ENCODE data around the gene PEG3. TPM values are rescaled to one million over a fixed set of nuclear protein-coding genes. Genes with fewer than 3 reads are reported as not detected.

The PEG3 gene
- total and polyA plus RNA-seq, 2 of the 8 experiments (the other 6 are each of a cell fraction or from before 2014, with no cell fraction given) = not detected

DNA sequence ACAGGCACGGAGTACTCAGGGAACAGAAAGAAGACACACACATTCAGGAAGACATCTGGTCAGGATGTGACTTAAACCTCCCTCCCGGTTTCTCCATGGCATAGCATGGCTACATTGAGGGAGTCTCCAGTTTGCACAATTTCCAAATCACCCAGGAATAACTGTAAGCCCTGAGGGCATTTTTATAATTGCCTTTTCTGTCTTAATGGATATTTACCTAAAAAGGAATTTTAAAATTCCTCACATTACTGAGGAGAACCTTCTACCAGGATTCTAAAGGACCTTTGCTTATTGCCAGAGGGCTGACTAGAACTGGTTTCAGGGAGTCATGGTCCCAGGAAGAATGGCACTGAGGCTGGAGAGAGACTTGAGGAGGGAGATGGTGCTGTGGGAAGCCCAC is 21.4 kb downstream of the PEG3 start:
- DNase-seq (ENCODE audit: low read depth in 1 of 2, low spot score in 2 of 2) (no peak), FAIRE-seq (no peak)
- TF ChIP-seq EP300 (IDR thresholded peaks at IDR 0.05; ENCODE audit: borderline replicate concordance in 1 of 2, low read depth in 2 of 2, low read length in 2 of 2) = no peak
- TF ChIP-seq NRF1 (IDR thresholded peaks at IDR 0.05; ENCODE audit: low read depth, low read length) = no peak
- TF ChIP-seq ZNF274 (IDR thresholded peaks at IDR 0.05; ENCODE audit: borderline replicate concordance, extremely low read depth, low read length) = no peak
- TF ChIP-seq, protein P1, sequence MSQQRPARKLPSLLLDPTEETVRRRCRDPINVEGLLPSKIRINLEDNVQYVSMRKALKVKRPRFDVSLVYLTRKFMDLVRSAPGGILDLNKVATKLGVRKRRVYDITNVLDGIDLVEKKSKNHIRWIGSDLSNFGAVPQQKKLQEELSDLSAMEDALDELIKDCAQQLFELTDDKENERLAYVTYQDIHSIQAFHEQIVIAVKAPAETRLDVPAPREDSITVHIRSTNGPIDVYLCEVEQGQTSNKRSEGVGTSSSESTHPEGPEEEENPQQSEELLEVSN (IDR thresholded peaks at IDR 0.05) = no peak

More for the DNA sequence above, 21.4 kb downstream of the PEG3 start:
- peaks cover 95 to 97% of the 10 kb centered on the region in 2 experiments for H3K9me3 ChIP-seq (ENCODE audit: insufficient read depth in 2 of 2, low read depth in 1 of 2, low read length in 1 of 2)
- no peak overlapping the region for H2BK15ac ChIP-seq (ENCODE audit: low read length)
- H4K5ac ChIP-seq (ENCODE audit: insufficient read length, low read depth, low read length) = no peak overlapping the region
- no peak overlapping the region for H3K56ac ChIP-seq (replicated peaks; ENCODE audit: insufficient read length, low read depth, low read length)
- no peaks in the 10 kb centered on the region for H3K36me3 ChIP-seq (ENCODE audit: control insufficient read depth in 2 of 4, insufficient read depth in 4 of 4, low read length in 3 of 4)
- H4K8ac ChIP-seq (ENCODE audit: extremely low read depth, insufficient read depth, low read length) = no peak overlapping the region
- no peak overlapping the region for H3K4me2 ChIP-seq (ENCODE audit: insufficient read depth in 1 of 2, low read depth in 2 of 2, low read length in 2 of 2)
- H3K23ac ChIP-seq (ENCODE audit: insufficient read length) = no peak overlapping the region
- no peaks in the 10 kb centered on the region for H3K4me1 ChIP-seq (replicated peaks in 1 of 4; ENCODE audit: control insufficient read depth in 3 of 4, insufficient read depth in 4 of 4, low read length in 3 of 4)
- no peaks in the 10 kb centered on the region for H3K27me3 ChIP-seq (replicated peaks in 1 of 4; ENCODE audit: control insufficient read depth in 3 of 4, extremely low read depth in 1 of 4, insufficient read depth in 3 of 4, low read length in 3 of 4)
- H2BK20ac ChIP-seq (ENCODE audit: low read length) = no peak overlapping the region
- no peak overlapping the region for H3K4ac ChIP-seq (replicated peaks; ENCODE audit: insufficient read length, low read depth, low read length)
- no peak overlapping the region for H2BK5ac ChIP-seq (ENCODE audit: low read depth, low read length)
- 61% methylated on average over 2 of the region's 2 CpGs; no CpG with 5 or more reads in 1 of the 2 experiments for WGBS, 2 experiments (ENCODE audit: extremely low coverage in 1 of 2, insufficient coverage in 1 of 2, insufficient read length in 1 of 2, insufficient replicate concordance in 2 of 2, low coverage in 1 of 2, low lambda C conversion rate in 2 of 2, missing lambda C conversion rate in 1 of 2)
- no peak overlapping the region for H3K4me3 ChIP-seq (ENCODE audit: extremely low read depth in 1 of 4, insufficient read depth in 2 of 4, low read depth in 3 of 4, low read length in 4 of 4)
- ChIA-PET POLR2A (ENCODE audit: partially characterized antibody) (no interaction called here), CTCF (ENCODE audit: partially characterized antibody) (no interaction called here)
- no peak overlapping the region for H2BK120ac ChIP-seq (replicated peaks; ENCODE audit: low read depth, low read length)
- no peaks in the 10 kb centered on the region for H3K23me2 ChIP-seq (ENCODE audit: low read depth, low read length)
- H2AFZ ChIP-seq (ENCODE audit: low read length) = no peak overlapping the region
- H3K27ac ChIP-seq (ENCODE audit: low read depth, low read length) = no peak overlapping the region
- H4K20me1 ChIP-seq (replicated peaks in 1 of 2; ENCODE audit: control insufficient read depth in 1 of 2, insufficient read depth in 2 of 2, low read length in 2 of 2) = no peaks in the 10 kb centered on the region
- H3K14ac ChIP-seq (ENCODE audit: insufficient read length) = no peak overlapping the region
- H3K79me1 ChIP-seq (ENCODE audit: low read depth, low read length) = no peaks in the 10 kb centered on the region
- H2BK12ac ChIP-seq (ENCODE audit: low read depth, low read length) = no peak overlapping the region
- no peak overlapping the region for H2AK5ac ChIP-seq (ENCODE audit: low read depth, low read length)
- no peak overlapping the region for H4K91ac ChIP-seq (replicated peaks; ENCODE audit: insufficient read length, low read length)
- no peak overlapping the region for H3K18ac ChIP-seq (ENCODE audit: extremely low read depth, low read length)
- no peak overlapping the region for H3K9ac ChIP-seq (replicated peaks in 1 of 4; ENCODE audit: extremely low read depth in 1 of 4, low read depth in 3 of 4, low read length in 3 of 4)
- no peaks in the 10 kb centered on the region for H3K79me2 ChIP-seq (ENCODE audit: control insufficient read depth in 1 of 2, insufficient read depth in 2 of 2, low read length in 2 of 2)
